Measurements from ENCODE around the gene BRAT1. TPM values are rescaled to one million over a fixed set of nuclear protein-coding genes. Genes with fewer than 3 reads are reported as not detected.

Gene BRAT1
- total RNA-seq, 4 donors from 2014 or later = 40.5 to 88.4 (median 60.6) TPM

DNA sequence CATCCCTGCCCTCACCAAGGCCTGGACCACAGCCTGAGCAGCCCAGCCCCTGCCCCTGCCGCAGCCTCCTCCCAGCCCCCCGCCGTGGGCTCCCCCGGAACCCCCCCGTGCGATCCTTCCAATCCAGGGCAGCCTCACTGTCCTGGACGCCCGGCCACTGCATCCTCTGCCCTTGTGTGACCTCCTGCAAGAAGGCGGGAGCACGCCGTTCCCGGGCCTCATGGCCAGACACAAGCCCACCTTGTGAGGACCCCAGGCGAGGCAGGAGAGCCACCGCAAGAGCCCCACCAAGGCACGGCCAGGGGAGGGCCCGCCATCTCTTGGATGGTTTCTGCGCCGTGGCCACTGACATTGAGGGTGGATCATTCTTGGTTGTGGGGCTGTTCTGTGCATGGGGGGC, 43.6 kb downstream of the BRAT1 start:
- no peak overlapping the region for H3K4me3 ChIP-seq (ENCODE audit: low read depth, poor library complexity, severe bottlenecking)
- no peak for DNase-seq (ENCODE audit: low spot score in 2 of 2)
- intact Hi-C loops (cut with DNase I; ENCODE audit: low total_unique reads) = no loop called here
- WGBS, 2 donors = 61 to 72% methylated on average over 5 to 16 of the region's 18 CpGs
- no peak for TF ChIP-seq POLR2A (IDR thresholded peaks at IDR 0.05)
- TF ChIP-seq, protein P1, sequence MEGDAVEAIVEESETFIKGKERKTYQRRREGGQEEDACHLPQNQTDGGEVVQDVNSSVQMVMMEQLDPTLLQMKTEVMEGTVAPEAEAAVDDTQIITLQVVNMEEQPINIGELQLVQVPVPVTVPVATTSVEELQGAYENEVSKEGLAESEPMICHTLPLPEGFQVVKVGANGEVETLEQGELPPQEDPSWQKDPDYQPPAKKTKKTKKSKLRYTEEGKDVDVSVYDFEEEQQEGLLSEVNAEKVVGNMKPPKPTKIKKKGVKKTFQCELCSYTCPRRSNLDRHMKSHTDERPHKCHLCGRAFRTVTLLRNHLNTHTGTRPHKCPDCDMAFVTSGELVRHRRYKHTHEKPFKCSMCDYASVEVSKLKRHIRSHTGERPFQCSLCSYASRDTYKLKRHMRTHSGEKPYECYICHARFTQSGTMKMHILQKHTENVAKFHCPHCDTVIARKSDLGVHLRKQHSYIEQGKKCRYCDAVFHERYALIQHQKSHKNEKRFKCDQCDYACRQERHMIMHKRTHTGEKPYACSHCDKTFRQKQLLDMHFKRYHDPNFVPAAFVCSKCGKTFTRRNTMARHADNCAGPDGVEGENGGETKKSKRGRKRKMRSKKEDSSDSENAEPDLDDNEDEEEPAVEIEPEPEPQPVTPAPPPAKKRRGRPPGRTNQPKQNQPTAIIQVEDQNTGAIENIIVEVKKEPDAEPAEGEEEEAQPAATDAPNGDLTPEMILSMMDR (IDR thresholded peaks at IDR 0.05) = no peak

DNA sequence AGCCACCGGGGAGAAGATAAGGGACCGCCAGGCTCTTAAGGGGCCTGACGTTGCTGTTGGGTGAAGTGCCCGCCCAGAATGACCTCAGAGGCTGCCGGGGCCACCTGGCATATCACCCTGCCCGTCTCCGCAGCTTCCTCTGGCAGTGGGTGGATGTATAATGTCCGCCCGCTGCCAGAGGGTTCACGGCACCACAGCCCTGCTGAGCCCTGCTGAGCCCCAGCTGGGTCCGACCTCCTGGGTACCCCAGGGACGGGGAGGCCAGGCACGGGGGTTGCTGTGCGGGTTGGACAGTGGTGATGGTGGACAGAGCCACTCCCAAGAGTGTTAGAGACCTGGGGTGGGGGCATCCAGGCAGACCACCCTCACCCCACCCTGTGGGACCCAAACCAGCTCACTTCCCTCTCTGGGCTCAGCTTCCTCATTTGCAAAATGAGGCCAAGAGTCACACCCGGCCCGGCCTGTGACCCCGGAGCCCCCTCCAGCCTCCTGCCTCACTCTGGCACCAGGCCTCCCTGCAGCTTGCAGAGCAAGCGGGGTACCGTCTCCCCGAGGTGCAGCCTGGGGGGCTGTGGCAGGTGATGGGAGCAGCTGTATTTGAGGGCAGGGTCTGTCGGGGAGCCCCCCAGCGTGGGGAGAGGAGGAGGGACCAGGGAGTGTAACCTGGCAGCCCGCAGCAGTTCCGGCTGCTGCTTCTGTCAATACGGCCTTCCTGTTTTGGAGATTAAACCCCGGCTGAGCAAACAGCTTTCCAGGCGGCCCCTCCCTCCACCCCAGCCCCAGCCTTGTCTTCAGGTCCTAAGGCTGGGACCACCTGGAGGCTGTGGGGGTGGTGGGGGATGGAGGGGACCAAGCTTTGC, 44.2 kb downstream of the BRAT1 start:
- no peak for DNase-seq (ENCODE audit: low spot score in 2 of 2)
- intact Hi-C loops (cut with DNase I; ENCODE audit: low total_unique reads) = no loop called here
- TF ChIP-seq POLR2A (IDR thresholded peaks at IDR 0.05) = no peak
- TF ChIP-seq, protein P1 (IDR thresholded peaks at IDR 0.05) = no peak
- 57 to 70% methylated on average over 10 to 22 of the region's 27 CpGs for WGBS, 2 donors
- H3K4me3 ChIP-seq (ENCODE audit: low read depth, poor library complexity, severe bottlenecking) = no peak overlapping the region

DNA sequence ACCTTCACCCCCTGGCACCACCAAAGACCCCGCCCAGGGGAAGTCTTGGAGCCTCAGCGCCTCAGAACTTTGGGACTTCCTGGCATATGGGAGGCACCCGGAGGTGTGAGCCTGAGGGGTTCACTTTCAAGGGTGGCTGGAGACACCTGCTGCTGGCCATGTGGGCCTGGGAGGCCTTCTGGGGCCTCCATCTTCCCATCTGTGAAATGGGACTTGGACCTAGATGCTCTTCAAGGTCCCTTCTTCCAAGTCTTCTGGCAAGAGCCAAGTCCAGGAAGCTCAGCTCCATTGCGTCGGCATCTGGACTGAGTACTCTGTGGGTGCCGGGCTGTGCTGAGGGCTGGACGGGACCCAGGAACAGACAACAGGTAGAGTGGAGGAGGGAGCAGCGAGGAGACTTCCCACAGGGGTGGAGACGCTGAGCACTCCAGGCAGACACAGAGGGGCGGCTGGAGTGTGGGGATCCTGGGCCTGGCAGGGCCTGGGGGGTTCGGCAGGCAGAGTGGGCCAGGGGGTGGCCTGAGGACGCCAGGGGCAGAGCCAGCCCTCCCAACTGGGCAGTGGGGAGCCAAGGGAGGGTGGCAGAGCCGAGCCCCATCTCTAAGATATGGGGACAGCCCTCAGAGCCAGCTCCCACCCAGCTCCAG, 45.1 kb downstream of the BRAT1 start:
- TF ChIP-seq, protein P1 (IDR thresholded peaks at IDR 0.05) = no peak
- no peak for TF ChIP-seq POLR2A (IDR thresholded peaks at IDR 0.05)
- intact Hi-C loops (cut with DNase I; ENCODE audit: low total_unique reads) = no loop called here
- DNase-seq (ENCODE audit: low spot score in 2 of 2) = no peak
- 75 to 87% methylated on average over 13 of the region's 13 CpGs for WGBS, 2 donors
- no peak overlapping the region for H3K4me3 ChIP-seq (ENCODE audit: low read depth, poor library complexity, severe bottlenecking)

DNA sequence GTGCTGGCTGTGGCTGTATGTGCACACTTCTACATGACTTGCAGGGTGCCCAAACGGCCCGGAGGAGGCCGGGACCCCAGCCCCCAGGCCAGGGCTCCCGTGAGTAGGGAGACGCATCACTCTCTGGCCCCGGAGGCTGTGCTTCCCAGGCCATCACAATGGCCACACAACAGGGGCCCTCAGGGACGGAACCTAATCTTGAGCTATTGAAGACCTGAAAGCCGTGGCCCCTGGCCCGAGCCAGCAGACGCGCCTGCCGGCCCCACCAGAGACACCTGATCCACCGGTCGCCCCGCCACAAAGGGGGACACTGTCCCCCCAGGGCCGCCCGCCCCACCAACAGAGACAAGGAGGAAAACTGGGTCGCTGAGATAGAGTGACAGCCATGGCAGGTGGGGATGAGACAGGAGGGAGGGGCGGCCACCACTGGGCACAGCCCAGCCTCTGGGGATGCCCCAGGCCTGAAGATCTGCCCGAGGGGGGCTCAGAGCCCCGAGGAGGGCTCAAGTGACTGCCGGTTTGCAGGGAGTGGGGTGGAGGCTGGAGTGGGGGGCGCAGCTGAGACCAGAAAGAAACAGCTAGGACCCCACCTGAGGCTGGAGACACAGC, 45.9 kb downstream of the BRAT1 start:
- intact Hi-C loops (cut with DNase I; ENCODE audit: low total_unique reads) = no loop called here
- no peak for DNase-seq (ENCODE audit: low spot score in 2 of 2)
- WGBS, 2 donors = 64 to 75% methylated on average over 15 to 21 of the region's 23 CpGs
- no peak overlapping the region for H3K4me3 ChIP-seq (ENCODE audit: low read depth, poor library complexity, severe bottlenecking)
- no peak for TF ChIP-seq POLR2A (IDR thresholded peaks at IDR 0.05)

DNA sequence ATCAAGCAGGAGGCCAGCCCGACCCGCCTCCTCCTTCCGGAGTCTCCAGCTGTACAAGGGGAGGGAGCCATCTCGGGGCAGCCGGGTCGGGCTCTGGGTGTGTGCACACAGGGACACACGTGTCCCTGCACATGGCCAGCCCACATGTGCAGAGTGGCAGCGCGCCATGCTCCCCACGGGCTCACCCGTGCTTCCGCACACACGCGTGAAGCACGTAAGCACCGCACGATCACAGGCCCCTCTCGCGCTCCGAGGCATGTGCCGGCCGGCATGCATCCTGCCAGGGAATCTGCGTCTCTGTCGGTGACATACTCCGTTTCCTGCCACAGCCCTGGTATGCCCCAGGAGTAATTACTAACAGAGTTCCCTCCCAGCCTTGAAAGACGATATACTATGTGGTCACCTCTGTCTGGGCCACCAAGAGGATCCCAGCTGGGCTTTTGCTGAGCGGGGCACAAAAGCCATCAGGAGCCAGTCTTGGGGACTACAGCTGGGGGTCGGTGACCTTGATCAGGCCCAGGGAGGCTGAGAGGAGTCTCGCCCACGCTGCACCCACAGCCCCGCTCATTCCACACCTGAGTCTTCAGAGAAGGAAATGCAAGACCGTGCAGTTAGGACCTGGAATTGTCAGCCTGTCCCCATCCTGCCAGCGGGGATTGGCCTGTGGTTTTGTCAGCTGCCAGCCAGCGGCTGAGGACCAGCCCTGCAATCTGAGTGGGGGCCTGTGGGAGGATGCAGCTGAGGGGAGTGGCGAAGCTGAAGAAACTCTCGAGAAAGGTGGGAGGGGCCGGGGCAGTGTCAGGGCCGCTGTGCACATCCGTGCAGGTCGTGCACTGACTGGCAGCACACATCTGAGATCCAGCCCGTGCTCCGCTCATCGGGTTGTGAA, 46.8 kb downstream of the BRAT1 start:
- H3K4me3 ChIP-seq (ENCODE audit: low read depth, poor library complexity, severe bottlenecking) = no peak overlapping the region
- WGBS, 2 donors = 13 to 14% methylated on average over 18 to 30 of the region's 43 CpGs
- TF ChIP-seq, protein P1 (IDR thresholded peaks at IDR 0.05) = no peak
- TF ChIP-seq POLR2A (IDR thresholded peaks at IDR 0.05) = no peak
- intact Hi-C loops (cut with DNase I; ENCODE audit: low total_unique reads) = no loop called here
- DNase-seq (ENCODE audit: low spot score in 2 of 2) = peak in 1 of 2 donors; percentile 95

Measured in lower leg skin (tissue), 4 donors.